B cell (primary cell): ENCODE data around the gene SPTBN1.

Source experiments
- CTCF ChIP-seq: fragments of 200-600 bp; IDR thresholded peaks from one replicate; pipeline ENCODE4 v1.8.0; 2022; ENCODE audit warnings: antibody characterized with exemption, mild to moderate bottlenecking
- EZH2 ChIP-seq: IDR thresholded peaks from 2 replicates; pipeline ENCODE4 v1.6.1; 2012; ENCODE audit warnings: borderline replicate concordance, low read depth, mild to moderate bottlenecking, moderate library complexity, low read length; ENCODE audit not compliant: insufficient read depth, poor library complexity, severe bottlenecking

- TF ChIP-seq EZH2, result no peak
- TF ChIP-seq CTCF, result no peak
Observed at GRCh38 chr2:54457323-54458023, 1.3 kb downstream of the SPTBN1 start.
